Vagina (tissue), 2 donors: Measurements from ENCODE around the gene TOMM7. TPM values are rescaled to one million over a fixed set of nuclear protein-coding genes. Genes with fewer than 3 reads are reported as not detected.
"Not testable (repeated sequence)": the region's sequence is repeated elsewhere in the genome, so short reads cannot be mapped to it uniquely, and the experiment has no call there.

ENCODE experiments used
- DNase-seq, 2 donors: peaks; one replicate each; pipeline ENCODE4 v3.0.0-alpha.2; 2017; ENCODE audit errors: extremely low spot score in 2 of 2
- H3K27ac ChIP-seq: fragments of 200-600 bp; sonication (generic); one replicate; pipeline ENCODE4 v1.5.1; 2019
- H3K27me3 ChIP-seq: fragments of 200-600 bp; sonication (generic); one replicate; pipeline ENCODE4 v1.5.1; 2019
- H3K36me3 ChIP-seq, 2 donors: fragments of 200-600 bp; sonication (generic); one replicate each; pipeline ENCODE4 v1.5.1; 2017 to 2019
- H3K4me1 ChIP-seq: fragments of 200-600 bp; sonication (generic); one replicate; pipeline ENCODE4 v1.5.1; 2019
- H3K4me3 ChIP-seq, 2 donors: fragments of 200-600 bp; sonication (generic); 1 replicate in 1 of 2; 2 replicates in 1 of 2; pipeline ENCODE4 v1.5.1; 2016 to 2019
- H3K9me3 ChIP-seq: fragments of 200-600 bp; sonication (generic); one replicate; pipeline ENCODE4 v1.5.1; 2019
- CTCF ChIP-seq, 3 experiments: fragments of 450-650 bp in 2 of 3; fragments of 200-600 bp in 1 of 3; sonication (generic) in 1 of 3; IDR thresholded peaks; one replicate each; pipeline ENCODE4 v1.5.1; 2017 to 2019; ENCODE audit warnings: antibody characterized with exemption in 3 of 3, mild to moderate bottlenecking in 2 of 3, moderate library complexity in 2 of 3
- POLR2A ChIP-seq, 2 donors: fragments of 450-650 bp; IDR thresholded peaks; one replicate each; pipeline ENCODE4 v1.6.1; 2017; ENCODE audit warnings: antibody characterized with exemption in 2 of 2, mild to moderate bottlenecking in 2 of 2, moderate library complexity in 2 of 2
- POLR2AphosphoS5 ChIP-seq, 2 donors: sonication (generic); formaldehyde crosslinking; IDR thresholded peaks; one replicate each; pipeline ENCODE4 v1.9.0; 2017; ENCODE audit warnings: antibody characterized with exemption in 2 of 2, mild to moderate bottlenecking in 2 of 2, low read depth in 1 of 2; ENCODE audit not compliant: insufficient read depth in 1 of 2
- intact Hi-C: fragments of 100-400 bp; cut with DNase I; formaldehyde crosslinking; loops from one replicate; pipeline ENCODE4 v1.15.1; 2023
- total RNA-seq: library from RNA; depleted of rRNA; stranded (reverse); fragments of >200 nt; gene quantifications from one replicate; pipeline ENCODE4 v1.2.3, GENCODE V29; 2016

Gene TOMM7
- total RNA-seq, 1 donor from 2014 or later, result 167 TPM

GRCh38 chr7:22808140-22808539, 14.5 kb downstream of the TOMM7 start:
- H3K4me1 ChIP-seq, result no peaks in the 10 kb centered on the region
- intact Hi-C loops, result no loop called here
- TF ChIP-seq POLR2AphosphoS5 (IDR thresholded peaks at IDR 0.05; ENCODE audit: insufficient read depth in 1 of 2, low read depth in 1 of 2), result no peak
- no peak for TF ChIP-seq CTCF (IDR thresholded peaks at IDR 0.05)
- TF ChIP-seq POLR2A (IDR thresholded peaks at IDR 0.05), result no peak
- peaks cover 0 to 10% of the 10 kb centered on the region in 2 donors for H3K36me3 ChIP-seq
- H3K9me3 ChIP-seq, result no peaks in the 10 kb centered on the region
- H3K27ac ChIP-seq, result no peak overlapping the region
- H3K4me3 ChIP-seq, result no peak overlapping the region
- no peak for DNase-seq
- no peaks in the 10 kb centered on the region for H3K27me3 ChIP-seq

- Histone ChIP-seq H3K27ac (no peak overlapping the region), H3K9me3 (no peaks in the 10 kb centered on the region), H3K27me3 (no peaks in the 10 kb centered on the region), H3K4me1 (no peaks in the 10 kb centered on the region), H3K4me3 (no peak overlapping the region), H3K36me3 (no peaks in the 10 kb centered on the region)
- TF ChIP-seq POLR2A (IDR thresholded peaks at IDR 0.05), result no peak
- intact Hi-C loops, result no loop called here
- no peak for DNase-seq
Observed at GRCh38 chr7:22806752-22807151, 15.9 kb downstream of the TOMM7 start.

DNA sequence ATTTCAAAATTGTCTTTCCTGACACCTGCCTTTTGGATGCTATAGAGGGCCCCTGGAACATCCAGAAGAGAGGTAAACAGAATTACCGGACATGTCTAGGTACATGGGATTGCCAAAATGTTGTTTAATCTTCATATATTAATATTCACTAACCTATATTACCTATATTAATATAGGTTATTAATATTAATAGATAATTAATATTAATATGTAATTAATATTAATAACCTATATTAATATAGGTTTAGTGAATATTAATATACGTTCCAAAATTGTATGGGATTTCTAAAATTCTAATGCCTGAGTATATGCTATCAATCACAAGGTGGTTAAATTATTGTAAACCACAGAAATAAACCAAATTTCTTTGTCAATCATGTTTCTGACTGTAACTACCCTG, 17.4 kb downstream of the TOMM7 start:
- Histone ChIP-seq H3K4me1 (no peaks in the 10 kb centered on the region), H3K36me3 (no peaks in the 10 kb centered on the region), H3K9me3 (no peaks in the 10 kb centered on the region), H3K27ac (no peak overlapping the region), H3K27me3 (no peaks in the 10 kb centered on the region), H3K4me3 (no peak overlapping the region)
- TF ChIP-seq CTCF (IDR thresholded peaks at IDR 0.05), result no peak
- TF ChIP-seq POLR2AphosphoS5 (IDR thresholded peaks at IDR 0.05; ENCODE audit: insufficient read depth in 1 of 2, low read depth in 1 of 2), result no peak
- no peak for TF ChIP-seq POLR2A (IDR thresholded peaks at IDR 0.05)
- intact Hi-C loops, result no loop called here
- no peak for DNase-seq

GRCh38 chr7:22802831-22803230, 19.8 kb downstream of the TOMM7 start:
- H3K4me3 ChIP-seq, H3K36me3 ChIP-seq, intact Hi-C loops, H3K27ac ChIP-seq, H3K27me3 ChIP-seq, DNase-seq, H3K4me1 ChIP-seq, H3K9me3 ChIP-seq: not testable (repeated sequence)

DNA sequence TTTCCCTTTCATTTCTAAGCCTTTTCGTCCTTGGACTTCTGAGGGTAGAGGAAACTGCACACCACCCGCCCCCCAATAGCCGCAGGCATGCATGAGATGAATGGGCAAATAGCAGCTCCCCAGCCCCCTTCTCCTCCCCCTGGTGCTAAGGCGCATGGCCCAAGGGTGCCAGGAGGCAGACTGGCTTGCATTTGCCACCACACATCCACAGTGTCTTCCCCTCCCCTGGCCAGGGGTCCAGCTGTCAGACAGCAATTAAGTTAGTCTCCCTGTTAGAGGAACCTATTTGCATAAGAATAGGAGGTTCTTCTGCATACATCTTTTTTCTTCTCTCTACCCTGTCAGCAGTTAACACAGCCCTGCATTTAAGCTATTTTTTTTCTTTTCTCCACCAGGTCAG, 20.2 kb downstream of the TOMM7 start:
- no peak for DNase-seq
- TF ChIP-seq POLR2A (IDR thresholded peaks at IDR 0.05), result no peak
- no peak for TF ChIP-seq CTCF (IDR thresholded peaks at IDR 0.05)
- no peak for TF ChIP-seq POLR2AphosphoS5 (IDR thresholded peaks at IDR 0.05; ENCODE audit: insufficient read depth in 1 of 2, low read depth in 1 of 2)
- no peak overlapping the region for H3K4me3 ChIP-seq
- H3K36me3 ChIP-seq, result no peaks in the 10 kb centered on the region
- intact Hi-C loops, result no loop called here
- no peaks in the 10 kb centered on the region for H3K4me1 ChIP-seq
- H3K27ac ChIP-seq, result no peak overlapping the region
- no peaks in the 10 kb centered on the region for H3K9me3 ChIP-seq
- H3K27me3 ChIP-seq, result no peaks in the 10 kb centered on the region

DNA sequence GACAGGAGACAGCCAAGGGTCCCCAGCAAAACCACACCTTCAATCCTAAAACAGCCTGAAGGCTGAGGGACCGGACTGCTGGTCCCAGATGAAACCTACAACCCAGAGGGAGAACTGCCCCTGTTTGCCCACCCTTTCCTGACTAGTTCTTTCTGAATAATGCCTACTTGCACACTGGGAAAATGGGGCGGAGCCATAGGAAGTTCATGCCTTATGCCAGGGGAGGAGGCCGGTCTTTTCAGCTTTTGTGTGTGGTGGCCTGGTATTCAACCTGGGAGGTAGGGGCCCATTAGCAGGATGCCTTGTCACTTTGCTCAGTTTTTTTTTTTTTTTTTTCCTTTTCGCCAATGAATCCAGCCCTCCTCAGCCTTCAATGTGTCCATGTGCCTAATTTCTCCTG, 20.7 kb downstream of the TOMM7 start:
- TF ChIP-seq POLR2AphosphoS5 (IDR thresholded peaks at IDR 0.05; ENCODE audit: insufficient read depth in 1 of 2, low read depth in 1 of 2), result no peak
- no peak for TF ChIP-seq POLR2A (IDR thresholded peaks at IDR 0.05)
- TF ChIP-seq CTCF (IDR thresholded peaks at IDR 0.05), result no peak
- no peaks in the 10 kb centered on the region for H3K27me3 ChIP-seq
- DNase-seq, result no peak

More for the DNA sequence above, 20.7 kb downstream of the TOMM7 start:
- H3K36me3 ChIP-seq, result no peaks in the 10 kb centered on the region
- no peak overlapping the region for H3K27ac ChIP-seq
- no peak overlapping the region for H3K4me3 ChIP-seq
- H3K4me1 ChIP-seq, result no peaks in the 10 kb centered on the region
- no peaks in the 10 kb centered on the region for H3K9me3 ChIP-seq
- intact Hi-C loops, result no loop called here
